COLO829 (cell line): Measurements from ENCODE around the gene SGCG.
"Not testable (repeated sequence)": the region's sequence is repeated elsewhere in the genome, so short reads cannot be mapped to it uniquely, and the experiment has no call there.

ENCODE experiments used
- DNase-seq: peaks from one replicate; pipeline ENCODE4 v3.0.0; 2012; ENCODE audit warnings: low spot score

SGCG gene

DNA sequence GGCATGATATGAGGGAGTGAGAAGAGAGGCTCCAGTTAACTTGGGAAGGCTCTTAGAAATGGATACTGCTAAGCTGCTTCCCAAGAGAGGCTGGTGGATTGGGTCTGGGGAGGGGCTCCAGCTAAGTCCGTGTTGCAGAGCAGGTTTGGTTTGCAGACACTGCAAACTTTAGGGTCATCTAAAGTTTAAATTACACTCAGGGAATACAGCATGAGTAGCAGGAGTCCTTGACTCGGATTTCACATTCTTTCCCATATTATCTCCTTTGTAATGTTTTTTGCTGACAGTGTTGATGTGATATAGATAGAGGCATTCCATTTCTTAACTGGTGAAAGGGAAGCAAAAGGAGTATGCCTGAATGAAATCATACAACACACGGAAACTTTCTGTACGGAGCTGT, 31.9 kb downstream of the SGCG start:
- DNase-seq = no peak

DNA sequence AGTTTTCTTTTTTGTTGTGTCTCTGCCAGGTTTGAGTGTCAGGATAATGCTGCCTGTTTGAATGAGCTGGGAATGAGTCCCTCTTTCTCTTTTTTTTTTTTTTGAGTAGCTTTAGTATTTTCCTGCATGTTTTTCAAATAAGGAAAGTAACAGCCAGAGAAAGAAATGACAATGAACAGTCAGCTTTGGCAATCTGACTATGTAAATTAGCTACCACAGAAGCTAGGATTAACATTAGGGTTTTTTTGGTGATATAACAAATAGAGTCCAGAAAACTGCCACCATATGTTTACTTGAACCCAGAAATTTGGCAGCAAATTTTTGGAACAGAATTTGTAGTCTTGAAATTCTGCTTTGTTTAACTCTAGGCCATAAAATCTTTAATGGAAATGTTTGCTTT, 50.5 kb downstream of the SGCG start:
- DNase-seq = no peak

DNA sequence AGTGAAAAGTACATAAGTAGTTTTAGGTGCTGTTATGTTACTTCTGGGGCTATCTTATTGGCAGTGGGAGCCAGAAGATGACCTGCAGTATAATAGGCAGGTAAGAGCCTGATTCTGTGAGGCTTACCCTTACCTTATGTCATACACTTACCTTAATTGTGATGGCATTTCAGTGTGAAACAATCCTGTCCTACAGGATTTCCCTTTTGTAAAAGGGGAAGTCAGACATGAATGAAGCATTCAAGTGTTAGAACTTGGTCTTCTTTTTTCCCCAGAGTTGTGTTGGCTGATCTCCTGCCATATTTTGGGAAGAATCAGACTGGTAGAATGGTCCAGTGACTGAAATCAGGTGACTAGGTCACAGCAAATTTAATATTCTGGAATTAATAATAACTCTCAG, 55.2 kb downstream of the SGCG start:
- no peak for DNase-seq

DNA sequence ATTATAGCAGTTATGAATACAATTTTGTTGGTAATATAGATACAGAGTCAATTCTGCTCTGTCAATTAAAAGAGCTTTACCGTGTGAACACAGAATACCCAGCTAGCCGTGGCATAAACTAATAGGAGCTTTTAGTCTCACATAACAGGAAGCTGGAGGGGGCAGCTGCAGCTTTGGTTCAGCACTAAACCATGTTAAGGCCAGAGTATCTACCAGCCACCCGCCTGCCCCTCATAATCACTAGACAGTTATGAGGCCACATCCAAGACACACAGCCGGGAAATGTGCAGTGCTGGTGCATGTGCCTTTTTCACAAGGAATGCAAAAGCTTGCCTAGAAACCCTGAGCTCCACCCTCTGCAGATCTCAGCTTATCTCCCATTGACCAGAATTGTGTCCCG, 62.3 kb downstream of the SGCG start:
- DNase-seq = no peak

DNA sequence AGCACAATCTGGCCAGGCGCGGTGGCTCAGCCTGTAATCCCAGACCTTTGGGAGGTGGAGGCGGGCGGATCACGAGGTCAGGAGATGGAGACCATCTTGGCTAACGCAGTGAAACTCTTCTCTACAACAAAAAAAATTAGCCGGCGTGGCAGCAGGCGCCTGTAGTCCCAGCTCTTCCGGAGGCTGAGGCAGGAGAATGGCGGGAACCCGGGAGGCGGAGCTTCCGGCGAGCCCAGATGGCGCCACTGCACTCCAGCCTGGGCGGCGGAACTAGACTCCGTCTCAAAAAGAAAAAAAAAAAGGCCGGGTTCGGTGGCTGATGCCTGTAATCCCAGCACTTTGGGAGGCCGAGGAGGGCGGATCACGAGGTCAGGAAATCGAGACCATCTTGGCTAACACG, 67.6 kb downstream of the SGCG start:
- not testable (repeated sequence) for DNase-seq

DNA sequence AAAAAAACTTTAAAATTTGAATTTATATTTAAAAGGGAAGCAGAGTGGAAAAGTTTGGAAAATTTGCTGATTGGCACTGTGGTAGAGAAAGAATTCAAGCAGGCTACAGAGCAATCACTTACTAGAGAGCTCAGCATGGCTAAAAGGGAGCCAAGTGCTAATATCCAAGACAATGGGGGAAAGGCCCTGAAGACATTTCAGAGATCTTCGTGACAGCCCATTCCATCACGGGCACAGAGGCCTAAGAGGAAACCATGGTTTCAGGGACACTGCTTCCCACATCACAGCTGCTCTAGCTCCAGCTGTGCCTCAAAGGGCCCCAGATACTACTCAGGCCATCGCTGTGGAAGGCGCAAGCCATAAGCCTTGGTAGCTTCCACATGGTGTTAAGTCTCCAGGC, 73.7 kb downstream of the SGCG start:
- no peak for DNase-seq

DNA sequence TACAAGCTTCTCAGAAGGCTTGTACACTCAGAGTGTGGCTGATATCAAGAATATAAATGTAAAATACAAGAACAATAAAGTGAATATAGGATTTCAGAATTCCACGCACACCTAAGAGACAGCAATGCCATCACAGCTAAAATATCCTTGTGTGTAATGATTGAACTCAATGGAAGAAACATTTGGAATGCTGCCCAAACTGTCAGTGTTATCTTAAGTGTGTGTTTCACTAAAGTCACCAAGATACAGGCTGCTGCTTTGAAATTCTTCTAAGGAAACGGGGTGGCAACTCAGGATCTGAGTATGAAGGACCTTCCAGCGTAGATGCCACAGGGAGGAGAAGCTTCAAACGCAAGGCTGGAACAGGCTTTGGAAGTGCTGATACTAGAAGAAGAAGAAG, 86.8 kb downstream of the SGCG start:
- no peak for DNase-seq

DNA sequence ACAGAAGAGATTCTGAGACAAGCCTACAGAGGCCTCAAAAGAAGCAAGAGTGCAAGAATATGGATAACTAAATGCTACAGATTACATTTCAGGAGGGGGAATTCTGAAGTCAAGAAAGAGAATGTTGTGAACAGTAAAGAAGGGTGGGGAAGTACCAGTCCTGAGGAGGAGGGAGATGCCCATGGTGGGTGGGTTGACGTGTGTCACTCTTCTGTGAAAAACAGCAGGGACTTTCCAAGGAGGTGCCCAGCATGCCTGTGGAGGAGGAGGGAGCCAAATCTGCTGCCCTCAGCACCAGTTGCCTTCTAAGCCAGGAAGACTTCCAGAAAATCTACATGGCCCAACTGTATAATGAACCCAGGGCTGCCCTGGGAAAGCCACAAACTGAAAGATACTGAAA, 87.7 kb downstream of the SGCG start:
- no peak for DNase-seq

DNA sequence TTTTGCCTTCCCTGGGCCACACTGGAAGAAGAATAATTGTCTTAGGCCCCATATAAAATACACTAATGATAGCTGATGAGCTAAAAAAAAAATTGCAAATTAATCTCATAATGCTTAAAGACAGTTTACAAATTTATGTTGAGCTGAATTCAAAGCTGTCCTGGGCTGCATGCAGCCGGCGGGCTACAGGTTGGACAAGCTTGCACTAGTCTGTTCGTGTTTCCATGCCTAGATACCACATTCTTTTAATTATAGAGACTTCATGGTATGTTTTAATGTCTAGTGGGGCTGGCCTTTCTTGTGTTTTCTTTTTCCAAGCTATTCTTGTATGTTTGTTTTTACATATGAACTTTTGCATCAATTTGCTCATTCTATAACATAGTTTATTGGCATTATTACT, 90.6 kb downstream of the SGCG start:
- DNase-seq = no peak

DNA sequence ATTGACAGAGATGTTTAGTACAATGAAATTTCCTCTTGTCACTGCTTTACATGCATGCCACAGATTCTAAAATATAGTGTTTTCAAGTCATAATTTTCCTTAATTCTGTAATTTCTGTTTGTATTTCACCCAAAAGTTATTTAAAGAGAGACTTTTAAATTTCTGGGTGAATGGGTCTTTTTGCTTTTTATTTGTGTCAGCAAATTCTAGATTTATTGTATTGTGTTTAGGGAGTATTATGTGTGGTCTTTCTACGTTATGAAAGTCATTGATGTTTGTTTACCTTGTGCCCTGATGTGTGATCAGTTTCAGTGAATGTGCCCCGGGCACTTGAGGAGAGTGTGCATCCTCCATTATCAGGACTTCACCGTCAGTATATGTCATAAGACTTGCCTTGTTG, 92.7 kb downstream of the SGCG start:
- no peak for DNase-seq

DNA sequence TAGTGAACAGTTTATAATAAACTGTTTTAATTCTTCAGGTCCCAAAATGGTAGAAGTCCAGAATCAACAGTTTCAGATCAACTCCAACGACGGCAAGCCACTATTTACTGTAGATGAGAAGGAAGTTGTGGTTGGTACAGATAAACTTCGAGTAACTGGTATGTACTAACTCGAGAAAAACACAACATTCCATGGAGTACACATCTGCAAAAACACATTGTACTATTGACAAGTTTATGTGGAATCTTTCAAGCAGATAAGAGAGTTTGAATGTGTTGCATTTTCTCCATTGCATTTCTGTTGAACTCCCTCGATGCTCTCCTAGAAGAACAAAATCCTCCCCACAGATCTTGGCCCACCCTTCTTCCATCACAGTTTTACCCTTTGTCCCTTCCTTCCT, 98.5 kb downstream of the SGCG start:
- no peak for DNase-seq

DNA sequence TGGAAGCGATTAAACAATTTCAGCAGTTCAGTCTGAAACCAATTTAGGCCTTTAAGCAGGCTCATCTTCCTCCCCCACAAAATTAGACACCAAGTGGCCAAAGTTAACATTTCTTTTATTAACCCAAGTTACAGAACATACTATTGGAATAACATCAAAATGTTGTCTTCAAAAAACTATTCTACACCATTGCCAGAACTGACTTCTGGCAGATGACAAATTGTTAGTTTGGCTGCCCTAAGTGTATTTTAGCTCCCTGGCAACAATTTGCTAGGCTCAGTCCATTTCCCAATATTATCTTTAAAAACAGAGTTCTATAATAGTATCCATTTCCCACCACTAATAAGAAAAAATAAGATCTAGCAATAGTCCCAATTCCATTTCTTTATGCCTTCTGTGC, 107.8 kb downstream of the SGCG start:
- DNase-seq = no peak

DNA sequence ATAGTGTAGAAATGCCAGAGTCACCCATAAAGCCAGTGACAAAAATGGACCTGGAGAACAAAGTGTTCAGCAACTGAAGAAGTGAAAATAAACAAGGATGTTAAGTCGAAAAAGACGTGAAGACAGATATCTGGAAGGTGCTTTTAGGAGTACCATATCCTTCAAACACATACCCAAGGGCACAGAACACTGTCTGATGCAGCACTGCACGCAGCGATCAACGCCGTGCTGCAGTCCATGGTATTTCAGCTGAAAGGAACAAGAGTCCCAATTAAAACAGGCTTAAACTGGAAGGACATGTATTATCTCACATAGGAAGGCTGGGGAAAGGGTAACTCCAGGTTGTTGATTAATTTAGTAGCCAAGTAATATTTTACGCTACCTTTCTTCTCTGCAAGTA, 108.2 kb downstream of the SGCG start:
- DNase-seq = no peak

DNA sequence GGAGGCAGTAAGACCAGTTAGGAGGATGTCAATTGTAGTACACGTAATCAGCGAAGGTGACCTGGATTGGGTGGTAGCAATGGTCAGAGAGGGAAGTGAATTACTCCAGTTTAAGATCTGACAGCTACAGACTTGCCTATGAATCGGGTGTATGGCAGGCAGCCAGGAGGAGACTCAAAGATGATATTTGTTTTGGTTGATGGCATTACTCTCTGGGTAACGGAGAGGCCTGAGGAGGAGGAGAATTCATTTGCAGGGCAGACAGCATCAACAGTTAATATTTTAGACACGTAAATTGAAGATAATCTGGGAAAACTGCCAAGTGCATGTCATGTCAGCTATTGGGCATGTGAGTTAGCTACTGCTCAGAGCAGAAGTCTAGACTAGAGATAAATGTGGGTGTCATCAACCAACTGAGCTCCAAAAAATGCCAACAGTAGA, 109.2 kb downstream of the SGCG start:
- DNase-seq = peak; percentile 48

DNA sequence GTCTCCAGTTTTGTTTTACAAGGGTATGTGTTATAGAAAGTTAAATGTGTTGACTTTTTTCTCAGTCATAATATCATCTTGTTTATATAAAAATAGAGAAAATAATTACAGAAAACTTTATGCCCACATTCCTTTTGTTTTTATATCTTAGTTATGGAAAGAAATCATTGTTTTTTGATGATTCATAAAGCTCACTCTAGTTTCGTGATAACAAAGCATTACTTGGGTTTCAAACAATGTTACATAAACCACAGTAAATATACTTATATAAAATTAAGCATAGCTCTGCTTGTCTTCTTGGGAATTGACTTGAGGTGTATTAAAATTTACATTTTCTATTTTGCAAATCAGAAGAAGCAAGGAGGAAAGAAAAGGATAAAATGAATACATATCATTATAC, 111.8 kb downstream of the SGCG start:
- DNase-seq = no peak

DNA sequence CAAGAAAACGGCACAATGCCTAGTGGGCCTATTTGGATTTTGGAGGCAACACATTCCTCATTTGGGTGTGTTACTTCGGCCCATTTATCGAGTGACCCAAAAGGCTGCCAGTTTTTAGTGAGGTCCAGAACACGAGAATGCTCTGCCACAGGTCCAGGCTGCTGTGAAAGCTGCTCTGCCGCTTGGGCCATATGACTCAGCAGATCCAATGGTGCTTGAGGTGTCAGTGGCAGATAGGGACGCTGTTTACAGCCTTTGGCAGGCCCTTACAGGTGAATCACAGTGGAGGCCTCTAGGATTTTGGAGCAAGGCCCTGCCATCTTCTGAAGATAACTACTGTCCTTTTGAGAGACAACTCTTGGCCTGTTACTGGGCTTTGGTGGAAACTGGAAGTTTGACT, 134.1 kb downstream of the SGCG start:
- DNase-seq = not testable (repeated sequence)

DNA sequence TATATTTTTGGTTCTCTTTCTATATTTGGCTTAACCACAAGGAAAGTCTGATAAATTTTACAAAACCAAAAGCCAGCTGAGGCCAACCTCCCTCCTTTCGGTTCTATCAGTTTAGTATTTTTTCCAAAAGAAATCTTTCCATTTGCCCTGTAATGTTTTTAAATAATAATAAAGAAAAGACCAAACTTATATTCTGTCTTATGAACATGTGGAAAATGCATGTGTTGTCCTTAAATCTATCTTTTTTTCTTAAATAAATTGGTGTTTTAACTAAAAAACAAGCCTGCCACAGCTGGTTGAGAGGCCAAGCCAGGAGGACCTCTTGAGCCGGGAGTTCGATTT, 139.1 kb downstream of the SGCG start:
- no peak for DNase-seq

DNA sequence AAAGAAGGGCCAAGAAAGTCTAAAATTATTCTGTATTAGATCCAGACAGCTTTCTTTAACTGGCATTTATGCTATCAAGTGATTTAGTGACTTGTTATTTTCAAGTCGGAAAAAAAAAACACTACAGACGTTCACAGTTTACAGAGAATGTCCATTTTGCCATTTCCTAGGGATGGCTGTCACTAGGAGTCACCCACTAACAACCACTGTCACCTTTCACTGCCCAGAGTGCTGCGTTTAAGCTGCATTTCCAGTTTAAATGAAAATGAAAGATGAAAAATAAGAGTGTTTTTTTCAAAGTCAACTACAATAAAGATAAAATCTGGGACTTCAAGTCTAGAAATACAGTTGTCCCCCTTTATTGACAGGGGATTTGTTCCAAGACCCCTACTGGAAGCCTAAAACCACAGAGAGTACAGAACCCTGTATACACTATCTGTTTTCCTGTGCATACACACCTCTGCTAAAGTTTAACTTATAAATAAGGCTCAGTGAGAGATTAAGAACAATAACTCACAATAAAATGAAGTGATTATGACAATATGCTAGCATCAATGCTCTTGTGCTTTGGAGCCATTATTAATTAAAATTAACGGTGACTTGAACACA, 140.3 kb downstream of the SGCG start:
- DNase-seq = no peak

DNA sequence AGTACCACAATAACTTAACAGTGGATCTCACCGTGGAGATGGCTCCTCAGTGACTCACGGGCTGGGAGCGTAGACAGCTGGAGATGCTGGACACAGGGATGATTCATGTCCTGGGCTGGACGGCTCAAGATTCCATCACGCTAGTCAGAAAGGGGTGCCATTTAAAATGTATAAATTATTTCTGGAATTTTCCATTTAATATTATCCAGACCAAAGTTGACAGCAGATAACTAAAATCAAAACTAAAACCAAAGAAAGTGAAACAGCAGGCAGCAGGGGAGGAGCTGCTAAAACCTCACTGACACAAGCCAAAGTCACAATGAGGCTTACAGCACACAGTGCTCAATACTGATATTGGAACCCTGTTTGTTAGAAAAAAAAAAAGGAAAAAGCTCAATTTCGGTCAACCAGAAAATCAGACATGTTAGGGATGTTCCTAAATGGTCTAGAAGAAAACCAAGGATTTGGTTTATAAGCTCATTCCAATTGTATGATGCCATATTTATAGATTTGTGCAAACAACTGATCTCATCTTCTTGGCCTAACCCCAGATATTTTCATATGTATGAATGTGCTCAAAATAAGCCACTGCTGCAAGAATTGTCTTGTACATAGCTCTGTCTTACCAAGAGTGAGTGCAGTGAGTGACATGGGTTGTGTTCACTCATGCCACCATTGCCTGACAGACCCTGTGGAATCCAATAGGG, 140.9 kb downstream of the SGCG start:
- DNase-seq = peak; percentile 70

DNA sequence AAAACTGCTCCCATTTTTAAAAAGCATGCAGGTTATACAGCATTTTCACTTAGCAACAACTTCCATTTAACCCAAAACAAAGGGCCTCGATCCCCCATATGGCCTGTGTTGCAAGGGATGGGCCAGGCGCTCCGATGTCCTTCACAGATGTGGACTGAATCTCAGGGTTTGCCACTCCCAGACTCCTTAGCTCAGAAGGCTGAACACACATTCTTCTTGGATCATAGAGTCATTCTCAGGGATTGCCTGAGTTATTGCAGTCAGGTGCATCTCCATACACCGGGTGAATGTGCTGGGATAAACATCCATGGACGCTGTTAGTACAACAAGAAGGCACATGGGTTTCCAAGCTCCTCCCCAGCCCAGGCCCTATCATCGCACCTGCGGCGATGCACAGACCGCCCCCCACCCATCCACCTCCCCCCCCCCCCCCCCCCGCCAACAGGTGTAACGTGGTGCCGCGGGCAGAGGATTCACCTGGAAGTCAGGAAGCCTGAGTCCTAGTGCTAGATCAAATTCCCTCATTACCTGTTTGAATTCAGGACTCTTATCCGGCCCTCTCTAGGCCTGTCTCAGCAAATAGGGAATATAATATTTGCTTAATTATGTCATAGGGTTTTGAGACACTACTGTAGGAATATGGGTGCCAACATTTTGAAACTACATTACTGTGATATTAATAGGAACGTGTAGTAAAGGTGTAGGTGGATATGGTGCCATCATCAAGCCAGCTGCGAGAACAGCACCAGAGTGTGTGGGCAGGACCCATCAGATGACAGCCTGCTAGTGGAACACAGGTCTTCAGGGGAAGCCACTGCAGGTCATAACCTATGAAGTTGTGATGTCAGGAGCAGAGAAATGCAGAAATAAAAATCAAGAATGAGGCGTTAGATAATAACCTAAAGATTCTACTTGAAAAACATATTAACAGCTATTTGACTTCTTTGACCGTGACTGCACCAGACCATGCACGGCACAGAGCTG, 141.9 kb downstream of the SGCG start:
- no peak for DNase-seq

DNA sequence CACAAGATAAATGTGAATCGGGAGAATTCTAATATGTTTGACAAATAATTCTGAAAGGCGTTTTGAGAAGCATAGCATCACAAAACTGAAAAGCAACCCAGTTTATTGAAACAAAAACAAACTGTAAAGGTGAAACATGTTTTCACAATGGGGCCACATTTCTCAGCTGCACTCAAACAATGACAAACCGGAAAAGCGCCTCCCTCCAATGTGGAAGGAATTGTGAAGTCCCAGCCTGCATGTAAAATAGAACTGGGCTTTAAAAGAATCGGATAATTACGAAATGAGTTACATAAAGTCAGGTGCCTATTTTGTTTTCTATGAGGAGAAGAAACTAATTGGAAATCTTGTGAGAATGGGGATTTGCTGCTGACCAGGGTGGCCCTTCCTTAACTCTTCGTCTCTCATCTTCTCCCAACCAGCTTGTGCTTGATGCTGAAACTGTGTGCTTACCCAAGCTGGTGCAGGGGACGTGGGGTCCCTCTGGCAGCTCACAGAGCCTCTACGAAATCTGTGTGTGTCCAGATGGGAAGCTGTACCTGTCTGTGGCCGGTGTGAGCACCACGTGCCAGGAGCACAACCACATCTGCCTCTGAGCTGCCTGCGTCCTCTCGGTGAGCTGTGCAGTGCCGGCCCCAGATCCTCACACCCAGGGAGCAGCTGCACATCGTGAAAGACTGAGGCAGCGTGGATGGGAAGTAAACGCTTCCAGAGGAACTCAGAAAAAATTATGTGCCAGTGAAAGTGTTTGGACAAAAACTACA, 143.3 kb downstream of the SGCG start:
- no peak for DNase-seq

DNA sequence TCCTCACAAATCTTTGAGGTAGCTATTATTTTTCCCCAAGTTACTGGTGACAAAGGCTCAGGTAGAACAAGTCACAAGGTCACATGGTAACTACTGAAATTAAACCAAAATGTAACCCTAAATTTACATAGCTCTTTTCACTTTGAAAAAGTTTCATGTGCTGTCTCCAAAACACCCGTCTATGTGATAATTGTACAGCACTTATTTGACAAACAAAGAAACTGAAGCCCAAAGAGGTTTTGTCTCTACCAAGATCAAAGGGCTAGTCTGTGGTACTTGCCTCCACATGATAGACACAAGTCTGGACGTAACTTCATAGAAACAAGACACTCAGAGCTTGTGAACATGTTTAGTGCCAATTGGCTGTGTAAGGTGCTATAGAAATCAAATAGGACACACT, 144.4 kb downstream of the SGCG start:
- no peak for DNase-seq
